Right renal pelvis (tissue), 4 donors: Measurements from ENCODE around the gene GSTK1. TPM values are rescaled to one million over a fixed set of nuclear protein-coding genes. Genes with fewer than 3 reads are reported as not detected.
"Not testable (repeated sequence)": the region's sequence is repeated elsewhere in the genome, so short reads cannot be mapped to it uniquely, and the experiment has no call there.

Experiments
- DNase-seq, 4 donors: peaks; one replicate each; pipeline ENCODE4 v3.0.0-alpha.2; 2013; ENCODE audit warnings: low read depth in 4 of 4, low spot score in 3 of 4, missing footprints in 1 of 4
- polyA plus RNA-seq, 4 donors: library from polyadenylated mRNA; unstranded; fragments of 120-200 nt; gene quantifications; one replicate each; pipeline ENCODE4 v1.2.1, GENCODE V29; 2013; ENCODE audit not compliant: insufficient read length in 4 of 4

The GSTK1 gene
- 100 to 1,000 TPM; 192 to 226 (median 217) TPM for polyA plus RNA-seq

DNA sequence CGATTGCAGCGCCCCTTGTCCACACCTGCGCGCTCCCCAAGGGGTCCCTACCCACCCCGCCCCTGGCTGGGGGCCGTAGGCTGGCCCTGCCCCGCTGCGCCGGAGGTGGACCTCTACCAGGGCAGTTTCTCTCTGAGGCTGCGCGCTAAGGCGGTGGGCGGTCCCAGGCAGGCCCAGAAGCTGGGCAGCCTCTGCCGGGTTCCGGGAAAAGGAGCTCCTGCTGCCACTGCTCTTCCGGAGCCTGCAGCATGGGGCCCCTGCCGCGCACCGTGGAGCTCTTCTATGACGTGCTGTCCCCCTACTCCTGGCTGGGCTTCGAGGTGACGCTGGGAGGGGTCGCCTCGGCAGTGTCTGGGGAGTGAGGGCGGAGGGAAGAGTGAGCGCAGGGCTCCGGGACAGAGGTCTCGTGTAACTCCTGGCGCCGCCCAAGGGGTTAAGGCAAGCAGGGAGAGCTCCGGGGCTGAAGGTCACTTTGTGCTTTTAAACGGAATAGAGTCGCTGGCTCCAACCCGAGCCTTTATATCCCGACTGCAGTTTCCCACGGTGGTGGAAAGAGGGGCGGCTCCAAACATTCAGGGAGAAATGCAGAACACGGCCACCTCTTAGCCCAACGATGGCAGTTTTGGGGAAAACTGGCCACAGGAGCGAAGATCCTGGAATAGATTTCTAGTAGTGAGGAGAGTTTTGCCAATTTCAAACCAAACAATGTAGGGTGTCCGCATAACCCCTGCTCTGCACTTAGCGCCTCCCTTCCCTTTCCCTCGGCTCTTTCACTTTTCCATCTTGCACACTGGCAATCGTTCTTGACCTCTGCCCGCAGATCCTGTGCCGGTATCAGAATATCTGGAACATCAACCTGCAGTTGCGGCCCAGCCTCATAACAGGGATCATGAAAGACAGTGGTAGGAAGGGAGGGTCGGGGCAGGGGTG lies at the start of gene GSTK1:
TSS of gene GSTK1 (plus strand) at position 176 of the 930 bp plus-strand sequence. CDS start at position 249, 73 bp downstream.
- DNase-seq, result peak in 2 of 4 donors; percentile 62 to 65

DNA sequence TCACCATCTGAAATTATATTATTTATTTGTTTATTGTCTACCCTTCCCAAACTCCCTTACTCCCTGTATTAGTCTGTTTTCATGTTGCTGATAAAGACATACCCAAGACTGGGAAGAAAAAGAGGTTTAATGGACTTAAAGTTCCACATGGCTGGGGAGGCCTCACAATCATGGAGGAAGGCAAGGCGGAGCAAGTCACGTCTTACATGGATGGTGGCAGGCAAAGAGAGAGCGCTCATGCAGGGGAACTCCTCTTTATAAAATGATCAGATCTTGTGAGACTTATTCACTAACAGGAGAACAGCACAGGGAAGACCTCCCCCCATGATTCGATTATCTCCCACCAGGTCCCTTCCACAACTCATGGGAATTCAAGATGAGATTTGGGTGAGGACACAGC lies 49.8 kb upstream of the GSTK1 start:
- DNase-seq, result not testable (repeated sequence)

DNA sequence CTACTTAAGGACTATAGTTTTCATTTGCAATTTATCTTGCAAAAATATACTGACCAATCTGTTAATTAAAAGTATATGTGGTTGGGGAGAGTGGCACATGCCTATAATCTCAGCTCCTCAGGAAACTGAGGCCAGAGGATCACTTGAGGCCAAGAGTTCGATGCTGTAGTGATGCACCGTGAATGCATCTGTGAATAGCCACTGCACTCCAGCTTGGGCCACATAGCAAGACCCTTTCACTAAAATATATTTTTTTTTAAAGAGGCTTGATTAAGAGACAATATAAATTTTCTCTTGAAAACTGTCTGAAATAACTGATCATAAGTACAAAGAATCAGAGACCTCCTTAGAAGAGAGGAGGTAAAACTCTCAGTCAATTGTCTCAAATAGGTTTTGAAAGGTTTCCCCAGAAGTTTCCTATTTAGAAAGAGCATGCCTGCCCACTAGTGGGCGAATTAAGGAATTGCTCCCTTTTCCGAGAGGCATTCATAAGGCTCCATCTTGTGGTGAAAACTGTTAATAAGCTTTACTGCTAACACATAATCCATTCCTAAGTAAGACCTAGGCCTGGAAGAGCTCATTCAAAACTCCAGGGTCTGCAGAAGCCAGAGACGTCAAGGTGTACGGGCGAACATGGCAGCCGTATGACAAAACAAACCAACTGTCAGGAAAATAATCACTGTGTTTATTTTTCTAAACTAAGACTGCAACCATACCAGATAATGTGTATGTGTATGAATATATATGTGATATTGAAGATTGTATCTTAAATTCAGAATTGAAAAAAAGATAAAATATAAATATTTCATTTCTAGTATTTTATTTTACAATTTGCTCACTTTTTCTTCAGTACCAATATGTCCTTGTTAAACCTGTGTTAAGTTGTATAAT lies 48.2 kb upstream of the GSTK1 start:
- peak; percentile 68 to 78 (median 75) for DNase-seq

DNA sequence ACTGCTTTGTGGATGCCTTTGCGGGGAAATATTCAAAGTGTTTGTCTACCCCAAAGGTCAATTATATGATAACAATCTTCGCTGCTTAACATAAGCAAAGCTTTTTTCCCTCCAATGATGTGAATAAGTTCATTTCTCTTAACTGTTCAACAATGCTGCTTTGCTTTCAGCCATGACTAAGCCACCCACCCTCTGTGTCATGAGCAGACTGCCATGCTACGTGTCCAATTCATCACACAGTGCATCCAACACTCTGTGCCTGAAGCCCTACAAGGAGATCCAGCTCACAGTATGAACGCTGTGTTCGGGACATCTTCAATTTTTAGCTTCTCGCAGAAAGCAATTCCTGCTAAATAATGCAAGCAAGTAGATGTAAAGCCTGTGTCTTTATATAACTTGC lies 47.1 kb upstream of the GSTK1 start:
- DNase-seq, result no peak

DNA sequence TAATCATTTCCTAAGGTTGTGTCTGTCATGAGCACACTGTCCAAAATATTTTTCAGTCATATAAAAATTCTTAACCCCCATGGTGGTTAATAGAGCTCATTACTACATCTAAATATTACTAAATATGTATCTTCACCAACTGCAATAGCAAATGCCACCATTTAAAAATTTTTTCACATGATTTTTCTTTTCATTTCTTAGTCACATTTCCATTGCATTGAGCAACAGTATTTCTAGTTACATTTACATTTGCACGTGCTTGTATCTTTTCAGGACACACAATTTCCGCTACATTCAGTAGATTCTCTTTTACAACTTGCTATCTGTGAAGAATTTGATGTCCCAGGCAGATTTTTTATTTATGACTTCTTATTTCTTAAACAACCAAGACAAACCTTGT lies 46.6 kb upstream of the GSTK1 start:
- DNase-seq, result no peak

DNA sequence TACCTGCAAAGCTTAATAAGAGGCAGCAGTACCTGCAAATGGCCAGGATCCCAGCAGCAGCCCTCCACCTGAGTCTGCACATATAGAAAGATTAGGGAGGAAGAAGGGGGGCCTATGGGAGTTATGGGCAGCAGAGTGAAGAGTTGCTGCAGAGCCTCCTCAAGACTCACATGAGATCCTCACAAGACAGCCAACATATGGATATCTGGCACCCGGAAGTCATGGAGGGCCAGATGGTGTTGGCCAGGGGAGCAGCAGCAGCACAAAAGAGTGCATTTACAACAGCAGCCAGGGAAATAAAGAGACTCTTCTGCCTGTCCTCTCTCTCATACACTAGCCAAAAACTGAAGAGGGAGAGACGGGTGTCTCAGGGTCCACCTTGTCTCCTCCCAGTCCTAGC lies 45.4 kb upstream of the GSTK1 start:
- no peak for DNase-seq

DNA sequence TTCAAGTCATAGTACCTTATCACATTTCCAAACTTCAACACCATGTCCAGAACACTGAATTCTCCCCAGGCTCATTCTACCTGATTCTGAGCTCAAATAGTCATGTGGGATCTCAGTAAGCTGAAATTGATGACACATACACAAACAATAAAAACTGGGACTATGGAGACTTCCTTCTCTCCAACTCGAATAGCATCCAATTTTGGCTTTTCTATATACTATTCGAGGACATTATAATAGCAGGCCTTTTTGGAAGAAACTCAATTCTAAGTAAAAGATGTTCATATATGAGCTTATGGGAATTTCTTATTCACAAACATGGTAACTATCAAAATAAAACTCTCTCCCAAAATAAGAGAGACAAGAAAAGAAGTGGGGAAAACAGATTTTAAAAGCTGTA lies 42.0 kb upstream of the GSTK1 start:
- no peak for DNase-seq

DNA sequence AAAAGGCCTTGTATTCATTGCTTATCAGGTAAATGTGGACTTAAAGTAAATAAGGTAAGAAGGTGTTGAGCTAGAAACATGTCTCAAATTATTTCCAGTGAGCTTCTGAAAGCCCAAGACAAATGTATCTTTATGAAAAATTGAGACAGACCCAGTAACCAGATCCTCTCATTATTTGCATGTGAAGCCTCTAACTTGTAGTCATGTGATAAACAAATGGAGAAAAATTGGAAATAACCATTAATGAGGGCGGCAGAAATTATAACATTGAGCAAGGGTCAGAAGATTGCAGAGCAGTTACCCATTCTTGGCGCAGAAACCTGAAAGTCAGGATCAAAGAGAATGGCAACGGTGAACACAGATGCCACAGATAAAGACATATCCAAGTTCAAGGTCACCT lies 41.5 kb upstream of the GSTK1 start, which contains the start of gene TAS2R40:
TSS of gene TAS2R40 (plus strand) at position 301 of the 400 bp plus-strand sequence. CDS start at position 343, 42 bp downstream.
- DNase-seq, result no peak

DNA sequence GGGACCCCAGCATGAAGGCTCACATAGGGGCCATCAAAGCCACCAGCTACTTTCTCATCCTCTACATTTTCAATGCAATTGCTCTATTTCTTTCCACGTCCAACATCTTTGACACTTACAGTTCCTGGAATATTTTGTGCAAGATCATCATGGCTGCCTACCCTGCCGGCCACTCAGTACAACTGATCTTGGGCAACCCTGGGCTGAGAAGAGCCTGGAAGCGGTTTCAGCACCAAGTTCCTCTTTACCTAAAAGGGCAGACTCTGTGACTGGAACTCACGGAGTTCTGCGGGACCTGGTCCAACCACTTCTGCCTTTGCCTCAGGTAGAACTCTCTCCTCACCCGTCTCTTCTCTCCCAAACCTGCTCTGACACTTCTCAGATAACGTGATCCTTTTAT lies 40.5 kb upstream of the GSTK1 start:
- no peak for DNase-seq

DNA sequence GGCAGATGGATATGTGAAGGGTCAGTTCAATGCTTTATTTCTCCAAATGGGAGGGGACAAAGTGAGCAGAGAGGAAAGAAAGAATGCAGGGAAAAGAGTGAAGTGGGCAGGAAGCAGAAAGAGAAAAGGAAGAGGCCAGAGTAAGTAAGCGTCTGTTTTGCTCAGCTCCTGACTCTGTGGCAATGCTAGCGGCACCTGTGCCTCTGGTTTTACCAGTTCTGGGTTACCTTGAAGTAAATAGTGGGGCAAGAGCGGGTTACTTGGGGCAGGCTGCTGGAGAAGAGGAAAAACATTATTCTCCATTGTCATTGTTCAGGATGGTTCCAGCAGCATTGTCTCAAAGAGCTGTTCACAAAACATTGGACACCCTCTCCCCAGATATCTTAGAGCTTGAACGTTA lies 39.5 kb upstream of the GSTK1 start:
- DNase-seq, result no peak

DNA sequence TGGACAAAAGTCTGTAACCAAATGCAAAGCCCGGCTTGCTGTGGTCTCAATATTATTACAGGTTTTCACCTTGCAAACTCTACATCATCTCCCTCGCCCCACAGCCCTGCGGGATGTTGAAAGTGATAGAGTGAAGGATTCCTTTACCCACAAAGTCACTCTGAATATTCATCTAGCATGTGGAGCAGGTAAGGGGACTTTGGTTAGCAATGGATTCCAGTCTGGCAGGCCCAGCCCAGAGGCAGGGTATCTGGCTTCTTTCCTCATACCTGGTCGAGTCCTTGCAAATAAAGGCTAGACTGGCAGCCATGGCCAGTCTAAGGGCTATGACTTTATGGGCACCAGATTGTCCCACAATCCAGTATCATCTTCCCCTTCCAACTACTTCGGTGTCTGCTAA lies 38.2 kb upstream of the GSTK1 start:
- DNase-seq, result no peak

DNA sequence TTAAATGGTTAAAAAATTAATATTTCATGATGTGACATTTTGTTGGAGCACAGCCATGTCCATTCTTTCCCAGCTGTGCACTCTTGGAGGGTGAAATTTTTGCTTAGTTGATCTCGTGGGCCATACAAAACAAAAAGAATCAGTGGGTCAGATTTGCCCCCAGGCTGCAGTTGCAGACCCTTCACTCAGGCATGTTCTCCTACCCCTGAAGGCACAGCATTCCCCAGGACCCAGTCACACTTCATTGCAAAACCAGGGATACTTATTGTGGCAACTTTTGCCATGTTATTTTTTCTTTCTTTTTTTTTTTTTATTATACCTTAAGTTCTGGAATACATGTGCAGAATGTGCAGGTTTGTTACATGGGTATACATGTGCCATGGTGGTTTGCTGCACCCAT lies 35.4 kb upstream of the GSTK1 start:
- DNase-seq, result no peak

DNA sequence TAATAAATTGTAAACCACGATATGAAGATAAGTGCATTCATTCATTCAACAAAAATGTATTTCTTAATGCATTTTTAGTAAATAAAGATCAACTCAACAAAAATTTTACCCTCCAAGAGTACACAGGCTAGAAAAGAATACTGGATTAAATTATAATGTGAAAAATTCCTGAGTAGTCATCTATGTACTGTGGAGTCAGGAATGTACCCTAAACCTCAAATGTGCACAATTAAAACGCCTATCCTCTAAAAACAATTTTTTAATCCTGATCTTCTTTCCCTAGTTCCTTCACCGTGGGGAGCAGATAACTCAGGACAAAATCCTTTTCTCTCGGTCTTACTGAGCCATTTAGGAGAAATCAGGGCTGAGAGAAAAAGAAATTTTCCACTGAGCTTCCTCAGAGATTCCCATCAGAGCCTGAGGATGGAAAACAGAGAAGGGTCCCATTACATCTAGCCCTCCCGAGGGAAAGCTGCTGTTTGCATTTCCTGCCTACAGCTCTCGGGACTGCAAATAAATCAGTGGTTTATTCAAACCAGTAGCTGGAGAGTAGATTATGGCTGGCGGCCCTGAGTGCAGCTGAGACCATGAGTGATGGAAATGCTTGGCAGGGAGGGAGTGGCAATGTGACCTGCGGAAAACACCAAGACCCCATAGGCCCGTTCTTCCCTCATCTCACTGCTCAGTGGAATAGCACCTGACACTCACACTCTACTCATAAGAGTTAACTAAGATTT lies 34.0 kb upstream of the GSTK1 start:
- DNase-seq, result no peak

DNA sequence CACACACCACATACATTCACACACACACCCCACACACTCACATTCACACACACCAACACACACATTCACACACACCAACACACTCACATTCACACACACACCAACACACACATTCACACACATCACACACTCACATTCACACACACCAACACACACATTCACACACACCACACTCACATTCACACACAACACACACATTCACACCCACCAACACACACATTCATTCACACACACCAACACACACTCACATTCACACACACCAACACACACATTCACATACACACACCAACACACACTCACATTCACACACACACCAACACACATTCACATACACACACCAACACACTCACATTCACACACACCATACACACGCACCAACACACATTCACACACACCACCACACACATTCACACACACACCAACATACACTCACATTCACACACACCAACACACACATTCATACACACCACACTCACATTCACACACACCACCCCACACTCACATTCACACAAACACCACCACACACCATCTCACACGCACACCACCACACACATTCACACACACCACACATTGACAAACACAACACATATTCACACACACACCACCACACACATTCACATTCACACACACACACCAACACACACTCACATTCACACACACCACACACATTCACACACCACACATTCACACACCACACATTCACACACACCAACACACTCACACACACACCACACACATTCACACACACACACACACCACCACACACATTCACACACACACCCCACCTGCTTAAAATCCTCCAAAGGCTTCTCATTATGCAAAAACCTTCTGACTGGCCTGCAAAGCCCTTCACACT lies 32.4 kb upstream of the GSTK1 start:
- no peak for DNase-seq

DNA sequence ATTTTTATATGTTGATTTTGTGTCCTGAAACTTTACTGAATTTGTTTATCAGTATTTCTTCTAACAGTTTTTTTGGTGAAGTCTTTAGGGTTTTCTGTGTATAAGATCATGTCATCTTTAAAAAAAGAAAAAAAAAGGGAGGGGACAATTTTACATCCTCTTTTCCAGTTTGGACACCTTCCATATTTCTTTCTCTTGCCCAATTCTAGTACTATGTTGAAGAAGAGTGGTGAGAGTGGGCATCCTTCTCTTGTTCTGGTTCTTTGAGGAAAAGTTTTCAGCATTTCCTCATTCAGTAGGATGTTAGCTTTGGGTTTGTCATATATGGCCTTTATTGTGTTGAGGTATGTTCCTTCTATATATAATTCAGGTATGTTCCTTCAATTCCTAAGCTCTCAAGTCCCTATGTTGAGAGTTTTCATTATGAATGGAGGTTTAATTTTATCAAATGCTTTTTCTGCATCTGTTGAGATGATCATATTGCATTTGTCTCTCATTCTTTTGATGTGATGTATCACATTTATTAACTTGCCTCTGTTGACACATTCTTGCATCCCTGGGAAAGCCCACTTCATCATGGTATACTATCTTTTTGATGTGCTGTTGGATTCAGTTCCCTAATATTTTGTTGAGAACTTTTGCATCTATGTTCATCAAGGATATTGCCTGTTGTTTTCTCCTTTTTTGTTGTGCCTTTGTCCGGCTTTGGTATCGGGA lies 29.3 kb upstream of the GSTK1 start:
- no peak for DNase-seq

DNA sequence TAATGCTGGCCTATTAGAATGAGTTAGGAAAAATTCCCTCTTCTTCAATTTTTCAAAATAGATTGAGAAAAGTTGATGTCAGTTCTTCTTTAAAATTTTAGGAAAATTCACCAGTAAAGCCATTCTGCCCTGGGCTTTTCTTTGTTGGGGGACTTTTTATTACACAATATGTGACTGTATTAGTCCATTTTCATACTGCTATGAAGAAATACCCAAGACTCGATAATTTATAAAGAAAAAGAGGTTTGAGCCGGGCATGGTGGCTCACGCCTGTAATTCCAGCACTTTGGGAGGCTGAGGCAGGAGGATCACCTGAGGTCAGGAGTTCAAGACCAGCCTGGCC lies 28.7 kb upstream of the GSTK1 start:
- no peak for DNase-seq

DNA sequence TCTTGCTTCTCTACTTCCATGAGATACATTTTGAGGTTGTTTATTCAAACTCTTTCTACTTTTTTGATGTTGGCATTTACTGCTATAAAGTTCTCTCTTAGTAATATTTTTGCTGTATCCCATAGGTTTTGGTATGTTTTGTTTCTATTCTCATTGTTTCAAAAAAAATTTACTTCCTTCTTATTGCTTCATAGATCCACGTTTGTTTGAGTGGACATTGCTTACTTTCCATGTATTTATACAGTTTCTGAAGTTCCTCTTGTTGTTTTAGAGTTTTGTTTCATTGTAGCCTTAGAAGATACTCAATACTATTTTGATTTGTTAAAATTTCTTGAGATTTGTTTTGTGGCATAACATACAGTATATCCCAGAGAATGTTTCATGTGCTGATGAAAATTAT lies 27.7 kb upstream of the GSTK1 start:
- DNase-seq, result no peak

DNA sequence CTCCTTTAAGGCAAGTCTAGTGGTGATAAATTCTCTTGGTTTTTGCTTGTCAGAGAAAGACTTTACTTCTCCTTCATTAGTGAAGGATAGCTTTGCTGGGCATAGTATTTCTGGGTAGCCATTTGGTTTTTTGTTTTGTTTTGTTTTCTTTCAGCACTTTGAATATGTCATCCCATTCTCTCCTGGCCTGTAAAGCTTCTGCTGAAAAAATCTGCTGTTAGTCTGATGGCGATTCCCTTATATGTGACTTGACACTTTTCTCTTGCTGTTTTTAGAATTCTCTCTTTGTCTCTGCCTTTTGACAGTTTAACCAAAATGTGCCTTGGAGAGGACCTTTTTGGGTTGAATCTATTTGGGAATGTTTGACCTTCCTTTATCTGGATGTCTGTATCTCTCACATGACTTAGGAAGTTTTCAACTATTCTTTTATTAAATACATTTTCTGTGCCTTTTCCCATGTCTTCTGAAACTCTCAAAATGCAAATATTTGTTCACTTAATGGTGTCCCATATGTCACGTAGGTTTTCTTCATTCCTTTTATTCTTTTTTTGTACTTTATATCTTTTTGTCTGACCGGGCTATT lies 26.7 kb upstream of the GSTK1 start:
- no peak for DNase-seq

DNA sequence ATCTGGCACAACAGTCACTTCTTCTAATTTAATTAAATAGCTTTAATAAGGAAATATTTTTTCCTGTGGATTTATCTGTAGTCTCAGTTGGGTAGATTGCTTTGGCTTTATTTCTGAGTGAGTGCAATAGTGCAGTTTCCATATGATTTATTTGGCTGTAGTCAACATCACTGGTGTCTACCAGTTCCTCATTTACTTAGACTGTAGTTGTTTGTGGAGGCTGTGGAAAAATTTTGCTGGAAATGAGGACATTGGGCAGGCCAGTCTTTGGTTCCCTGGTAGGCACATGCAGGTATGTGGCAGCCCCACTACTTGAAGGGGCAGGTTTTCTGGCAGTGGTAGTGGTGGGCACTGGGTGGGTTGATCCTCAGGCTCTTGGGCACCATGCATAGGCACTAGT lies 25.9 kb upstream of the GSTK1 start:
- DNase-seq, result no peak
